ENCODE measurements around the gene OPA1. TPM values are rescaled to one million over a fixed set of nuclear protein-coding genes. Genes with fewer than 3 reads are reported as not detected.

OPA1 gene
- total and polyA plus RNA-seq, 2 of the 13 experiments (the other 11 are each of a cell fraction or from before 2014, with no cell fraction given), result 26.7 to 78.5 TPM

DNA sequence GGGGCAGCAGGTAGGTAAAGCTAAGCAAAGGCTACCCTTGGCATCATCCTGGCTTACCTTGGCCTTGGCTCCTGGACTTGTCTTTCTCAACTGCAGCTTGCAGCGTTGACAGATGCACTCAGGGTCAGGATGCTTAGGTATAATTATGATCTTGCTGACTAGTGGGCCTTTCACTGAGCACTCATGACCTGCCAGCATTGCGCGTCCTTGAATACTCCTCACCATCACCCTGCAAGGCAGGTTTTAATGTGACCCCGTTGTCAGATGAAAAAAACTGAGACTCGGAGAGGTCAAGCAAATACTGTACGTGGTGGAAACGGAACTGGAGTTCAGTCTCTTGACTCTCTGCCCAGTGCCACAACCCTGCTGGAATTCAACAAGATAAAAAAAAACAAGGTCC, 126.7 kb downstream of the OPA1 start (continued):
- TF ChIP-seq, protein P1, sequence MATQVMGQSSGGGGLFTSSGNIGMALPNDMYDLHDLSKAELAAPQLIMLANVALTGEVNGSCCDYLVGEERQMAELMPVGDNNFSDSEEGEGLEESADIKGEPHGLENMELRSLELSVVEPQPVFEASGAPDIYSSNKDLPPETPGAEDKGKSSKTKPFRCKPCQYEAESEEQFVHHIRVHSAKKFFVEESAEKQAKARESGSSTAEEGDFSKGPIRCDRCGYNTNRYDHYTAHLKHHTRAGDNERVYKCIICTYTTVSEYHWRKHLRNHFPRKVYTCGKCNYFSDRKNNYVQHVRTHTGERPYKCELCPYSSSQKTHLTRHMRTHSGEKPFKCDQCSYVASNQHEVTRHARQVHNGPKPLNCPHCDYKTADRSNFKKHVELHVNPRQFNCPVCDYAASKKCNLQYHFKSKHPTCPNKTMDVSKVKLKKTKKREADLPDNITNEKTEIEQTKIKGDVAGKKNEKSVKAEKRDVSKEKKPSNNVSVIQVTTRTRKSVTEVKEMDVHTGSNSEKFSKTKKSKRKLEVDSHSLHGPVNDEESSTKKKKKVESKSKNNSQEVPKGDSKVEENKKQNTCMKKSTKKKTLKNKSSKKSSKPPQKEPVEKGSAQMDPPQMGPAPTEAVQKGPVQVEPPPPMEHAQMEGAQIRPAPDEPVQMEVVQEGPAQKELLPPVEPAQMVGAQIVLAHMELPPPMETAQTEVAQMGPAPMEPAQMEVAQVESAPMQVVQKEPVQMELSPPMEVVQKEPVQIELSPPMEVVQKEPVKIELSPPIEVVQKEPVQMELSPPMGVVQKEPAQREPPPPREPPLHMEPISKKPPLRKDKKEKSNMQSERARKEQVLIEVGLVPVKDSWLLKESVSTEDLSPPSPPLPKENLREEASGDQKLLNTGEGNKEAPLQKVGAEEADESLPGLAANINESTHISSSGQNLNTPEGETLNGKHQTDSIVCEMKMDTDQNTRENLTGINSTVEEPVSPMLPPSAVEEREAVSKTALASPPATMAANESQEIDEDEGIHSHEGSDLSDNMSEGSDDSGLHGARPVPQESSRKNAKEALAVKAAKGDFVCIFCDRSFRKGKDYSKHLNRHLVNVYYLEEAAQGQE (IDR thresholded peaks at IDR 0.05; ENCODE audit: borderline replicate concordance in 1 of 2, low read depth in 1 of 2, low read length in 2 of 2), result no peak
- TF ChIP-seq NCOR1 (IDR thresholded peaks at IDR 0.05; ENCODE audit: borderline replicate concordance, low read length), result no peak; the same call in 1 of the 2 replicates
- TF ChIP-seq HDAC1 (CRISPR knock-in tag; IDR thresholded peaks at IDR 0.05), result no peak
- TF ChIP-seq CHD4 (IDR thresholded peaks at IDR 0.05; ENCODE audit: borderline replicate concordance, low read length), result no peak
- TF ChIP-seq YY1 (IDR thresholded peaks at IDR 0.05; ENCODE audit: insufficient read depth, insufficient replicate concordance, low read depth, low read length), result no peak
- TF ChIP-seq PHF20 (CRISPR knock-in tag; IDR thresholded peaks at IDR 0.05), result no peak
- TF ChIP-seq ZNF569 (CRISPR knock-in tag; IDR thresholded peaks at IDR 0.05; ENCODE audit: borderline replicate concordance), result no peak
- TF ChIP-seq, protein P2, sequence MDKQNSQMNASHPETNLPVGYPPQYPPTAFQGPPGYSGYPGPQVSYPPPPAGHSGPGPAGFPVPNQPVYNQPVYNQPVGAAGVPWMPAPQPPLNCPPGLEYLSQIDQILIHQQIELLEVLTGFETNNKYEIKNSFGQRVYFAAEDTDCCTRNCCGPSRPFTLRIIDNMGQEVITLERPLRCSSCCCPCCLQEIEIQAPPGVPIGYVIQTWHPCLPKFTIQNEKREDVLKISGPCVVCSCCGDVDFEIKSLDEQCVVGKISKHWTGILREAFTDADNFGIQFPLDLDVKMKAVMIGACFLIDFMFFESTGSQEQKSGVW (CRISPR knock-in tag; IDR thresholded peaks at IDR 0.05; ENCODE audit: borderline replicate concordance), result no peak
- TF ChIP-seq ZNF879 (CRISPR knock-in tag; IDR thresholded peaks at IDR 0.05), result no peak
- no peak for TF ChIP-seq FOXJ3 (CRISPR knock-in tag; IDR thresholded peaks at IDR 0.05; ENCODE audit: borderline replicate concordance)
- TF ChIP-seq SALL1 (CRISPR knock-in tag; IDR thresholded peaks at IDR 0.05), result peak; percentile 56
- peak; percentile 24; the same call in 1 of the 2 replicates for TF ChIP-seq TCF7 (IDR thresholded peaks at IDR 0.05; ENCODE audit: low read depth)
- TF ChIP-seq, protein P3, sequence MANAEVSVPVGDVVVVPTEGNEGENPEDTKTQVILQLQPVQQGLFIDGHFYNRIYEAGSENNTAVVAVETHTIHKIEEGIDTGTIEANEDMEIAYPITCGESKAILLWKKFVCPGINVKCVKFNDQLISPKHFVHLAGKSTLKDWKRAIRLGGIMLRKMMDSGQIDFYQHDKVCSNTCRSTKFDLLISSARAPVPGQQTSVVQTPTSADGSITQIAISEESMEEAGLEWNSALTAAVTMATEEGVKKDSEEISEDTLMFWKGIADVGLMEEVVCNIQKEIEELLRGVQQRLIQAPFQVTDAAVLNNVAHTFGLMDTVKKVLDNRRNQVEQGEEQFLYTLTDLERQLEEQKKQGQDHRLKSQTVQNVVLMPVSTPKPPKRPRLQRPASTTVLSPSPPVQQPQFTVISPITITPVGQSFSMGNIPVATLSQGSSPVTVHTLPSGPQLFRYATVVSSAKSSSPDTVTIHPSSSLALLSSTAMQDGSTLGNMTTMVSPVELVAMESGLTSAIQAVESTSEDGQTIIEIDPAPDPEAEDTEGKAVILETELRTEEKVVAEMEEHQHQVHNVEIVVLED (CRISPR knock-in tag; IDR thresholded peaks at IDR 0.05; ENCODE audit: borderline replicate concordance), result no peak
- TF ChIP-seq TRIM24 (CRISPR knock-in tag; IDR thresholded peaks at IDR 0.05), result no peak
- no peak for TF ChIP-seq ZNF552 (CRISPR knock-in tag; IDR thresholded peaks at IDR 0.05; ENCODE audit: borderline replicate concordance)
- TF ChIP-seq KDM2A (CRISPR knock-in tag; IDR thresholded peaks at IDR 0.05; ENCODE audit: borderline replicate concordance, low read depth), result no peak
- TF ChIP-seq SMARCE1 (IDR thresholded peaks at IDR 0.05; ENCODE audit: borderline replicate concordance), result no peak
- TF ChIP-seq CHD2 (IDR thresholded peaks at IDR 0.05; ENCODE audit: low read depth, low read length), result no peak
- TF ChIP-seq, protein P4, sequence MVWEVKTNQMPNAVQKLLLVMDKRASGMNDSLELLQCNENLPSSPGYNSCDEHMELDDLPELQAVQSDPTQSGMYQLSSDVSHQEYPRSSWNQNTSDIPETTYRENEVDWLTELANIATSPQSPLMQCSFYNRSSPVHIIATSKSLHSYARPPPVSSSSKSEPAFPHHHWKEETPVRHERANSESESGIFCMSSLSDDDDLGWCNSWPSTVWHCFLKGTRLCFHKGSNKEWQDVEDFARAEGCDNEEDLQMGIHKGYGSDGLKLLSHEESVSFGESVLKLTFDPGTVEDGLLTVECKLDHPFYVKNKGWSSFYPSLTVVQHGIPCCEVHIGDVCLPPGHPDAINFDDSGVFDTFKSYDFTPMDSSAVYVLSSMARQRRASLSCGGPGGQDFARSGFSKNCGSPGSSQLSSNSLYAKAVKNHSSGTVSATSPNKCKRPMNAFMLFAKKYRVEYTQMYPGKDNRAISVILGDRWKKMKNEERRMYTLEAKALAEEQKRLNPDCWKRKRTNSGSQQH (CRISPR knock-in tag; IDR thresholded peaks at IDR 0.05; ENCODE audit: low read depth), result no peak
- no peak for TF ChIP-seq SMAD9 (CRISPR knock-in tag; IDR thresholded peaks at IDR 0.05)
- TF ChIP-seq, protein P5, sequence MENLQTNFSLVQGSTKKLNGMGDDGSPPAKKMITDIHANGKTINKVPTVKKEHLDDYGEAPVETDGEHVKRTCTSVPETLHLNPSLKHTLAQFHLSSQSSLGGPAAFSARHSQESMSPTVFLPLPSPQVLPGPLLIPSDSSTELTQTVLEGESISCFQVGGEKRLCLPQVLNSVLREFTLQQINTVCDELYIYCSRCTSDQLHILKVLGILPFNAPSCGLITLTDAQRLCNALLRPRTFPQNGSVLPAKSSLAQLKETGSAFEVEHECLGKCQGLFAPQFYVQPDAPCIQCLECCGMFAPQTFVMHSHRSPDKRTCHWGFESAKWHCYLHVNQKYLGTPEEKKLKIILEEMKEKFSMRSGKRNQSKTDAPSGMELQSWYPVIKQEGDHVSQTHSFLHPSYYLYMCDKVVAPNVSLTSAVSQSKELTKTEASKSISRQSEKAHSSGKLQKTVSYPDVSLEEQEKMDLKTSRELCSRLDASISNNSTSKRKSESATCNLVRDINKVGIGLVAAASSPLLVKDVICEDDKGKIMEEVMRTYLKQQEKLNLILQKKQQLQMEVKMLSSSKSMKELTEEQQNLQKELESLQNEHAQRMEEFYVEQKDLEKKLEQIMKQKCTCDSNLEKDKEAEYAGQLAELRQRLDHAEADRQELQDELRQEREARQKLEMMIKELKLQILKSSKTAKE (CRISPR knock-in tag; IDR thresholded peaks at IDR 0.05; ENCODE audit: borderline replicate concordance), result no peak
